Progenitor cell of endocrine pancreas (in vitro differentiated cells): Measurements from ENCODE around the gene TMEM37. TPM values are rescaled to one million over a fixed set of nuclear protein-coding genes. Genes with fewer than 3 reads are reported as not detected.

Experiments
- DNase-seq: peaks from one replicate; pipeline ENCODE4 v3.0.0; 2021; ENCODE audit warnings: low spot score; ENCODE audit not compliant: unreplicated experiment
- H3K27ac Mint-ChIP-seq: 2 replicates; pipeline ENCODE4 v1.8.0; 2021; ENCODE audit warnings: mild to moderate bottlenecking, moderate library complexity, mixed read lengths
- H3K27me3 Mint-ChIP-seq: 2 replicates; pipeline ENCODE4 v1.8.0; 2021; ENCODE audit warnings: mixed read lengths
- H3K36me3 Mint-ChIP-seq: 2 replicates; pipeline ENCODE4 v1.8.0; 2022; ENCODE audit warnings: mixed read lengths; ENCODE audit not compliant: insufficient read depth
- H3K4me1 Mint-ChIP-seq: 2 replicates; pipeline ENCODE4 v1.8.0; 2021; ENCODE audit warnings: low read depth, mixed read lengths
- H3K4me3 Mint-ChIP-seq: 2 replicates; pipeline ENCODE4 v1.8.0; 2021; ENCODE audit warnings: low read depth, mild to moderate bottlenecking, moderate library complexity, mixed read lengths
- H3K9me3 Mint-ChIP-seq: 2 replicates; pipeline ENCODE4 v1.8.0; 2021; ENCODE audit warnings: low read depth, mixed read lengths
- total RNA-seq: library from RNA; stranded (reverse); gene quantifications from 2 replicates; pipeline ENCODE4 v1.2.1, GENCODE V29; 2021
- TF ChIP-seq, protein P1 (sequence below): fragments of 200-600 bp; sonication (generic); IDR thresholded peaks from one replicate; pipeline ENCODE4 v1.5.0; 2021; ENCODE audit warnings: antibody characterized with exemption, mild to moderate bottlenecking; ENCODE audit not compliant: unreplicated experiment

The TMEM37 gene
- total RNA-seq, 1 donor from 2014 or later: 17.4 TPM

- Mint-ChIP-seq H3K27ac (no peak overlapping the region), H3K4me3 (no peak overlapping the region), H3K4me1 (peaks cover 5% of the 10 kb centered on the region), H3K36me3 (peaks cover 3% of the 10 kb centered on the region), H3K9me3 (no peaks in the 10 kb centered on the region), H3K27me3 (peaks cover 25% of the 10 kb centered on the region)
- DNase-seq: no peak
- TF ChIP-seq, protein P1, sequence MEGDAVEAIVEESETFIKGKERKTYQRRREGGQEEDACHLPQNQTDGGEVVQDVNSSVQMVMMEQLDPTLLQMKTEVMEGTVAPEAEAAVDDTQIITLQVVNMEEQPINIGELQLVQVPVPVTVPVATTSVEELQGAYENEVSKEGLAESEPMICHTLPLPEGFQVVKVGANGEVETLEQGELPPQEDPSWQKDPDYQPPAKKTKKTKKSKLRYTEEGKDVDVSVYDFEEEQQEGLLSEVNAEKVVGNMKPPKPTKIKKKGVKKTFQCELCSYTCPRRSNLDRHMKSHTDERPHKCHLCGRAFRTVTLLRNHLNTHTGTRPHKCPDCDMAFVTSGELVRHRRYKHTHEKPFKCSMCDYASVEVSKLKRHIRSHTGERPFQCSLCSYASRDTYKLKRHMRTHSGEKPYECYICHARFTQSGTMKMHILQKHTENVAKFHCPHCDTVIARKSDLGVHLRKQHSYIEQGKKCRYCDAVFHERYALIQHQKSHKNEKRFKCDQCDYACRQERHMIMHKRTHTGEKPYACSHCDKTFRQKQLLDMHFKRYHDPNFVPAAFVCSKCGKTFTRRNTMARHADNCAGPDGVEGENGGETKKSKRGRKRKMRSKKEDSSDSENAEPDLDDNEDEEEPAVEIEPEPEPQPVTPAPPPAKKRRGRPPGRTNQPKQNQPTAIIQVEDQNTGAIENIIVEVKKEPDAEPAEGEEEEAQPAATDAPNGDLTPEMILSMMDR: no peak
These were observed 22.4 kb downstream of the TMEM37 start for GRCh38 chr2:119453972-119454593.

DNA sequence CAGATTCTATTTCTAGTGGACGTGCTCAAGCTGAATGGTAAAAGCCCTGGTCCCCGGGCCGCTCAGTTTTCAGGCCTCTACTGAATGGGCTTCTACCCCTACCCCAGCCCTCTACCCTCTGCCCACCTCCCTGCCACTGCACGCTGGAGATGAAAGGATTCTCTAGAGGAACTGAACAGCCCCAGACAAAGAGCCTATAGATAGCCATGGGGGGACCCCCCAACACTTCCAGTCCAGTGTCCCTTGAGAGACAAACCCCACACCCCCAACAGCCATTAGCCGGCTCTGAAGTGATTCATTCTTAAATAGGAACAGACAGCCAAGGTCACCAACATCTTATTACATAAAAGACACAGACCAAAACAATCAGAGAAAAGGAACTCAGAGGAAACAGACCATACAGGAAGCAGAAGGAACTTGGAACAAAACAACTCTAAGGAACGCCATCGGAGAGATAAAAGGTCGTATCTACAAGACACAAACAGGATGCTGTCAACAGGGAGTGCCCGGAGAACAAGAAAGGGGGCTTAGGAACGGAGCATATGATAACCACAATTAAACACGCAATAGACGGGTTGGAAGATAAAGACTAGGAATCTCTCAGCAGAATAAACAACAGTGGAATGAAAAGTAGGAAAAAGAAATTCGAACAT is 23.5 kb downstream of the TMEM37 start:
- TF ChIP-seq, protein P1: no peak
- H3K27me3 Mint-ChIP-seq: peaks cover 22% of the 10 kb centered on the region
- peaks cover 3% of the 10 kb centered on the region for H3K36me3 Mint-ChIP-seq
- no peak for DNase-seq
- no peak overlapping the region for H3K27ac Mint-ChIP-seq
- H3K9me3 Mint-ChIP-seq: no peaks in the 10 kb centered on the region
- no peak overlapping the region for H3K4me3 Mint-ChIP-seq
- H3K4me1 Mint-ChIP-seq: peaks cover 5% of the 10 kb centered on the region

DNA sequence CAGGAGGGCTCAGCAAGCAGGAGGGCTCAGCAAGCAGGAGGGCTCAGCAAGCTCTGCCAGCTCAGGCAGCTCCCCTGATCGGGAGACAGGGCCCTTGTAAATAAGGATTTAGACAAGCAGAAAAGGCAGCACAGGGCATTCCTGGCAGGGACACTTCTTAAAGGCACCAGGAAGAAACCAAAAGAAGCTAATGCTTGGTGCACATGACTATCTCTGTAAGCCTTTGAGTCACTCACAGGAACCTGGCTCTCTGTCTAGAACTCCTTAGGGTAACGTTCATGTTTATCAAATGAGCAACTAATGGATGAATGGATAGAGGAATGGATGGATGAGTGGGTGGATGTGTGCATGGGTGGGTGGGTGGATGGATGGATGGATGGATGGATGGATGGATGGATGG is 28.4 kb downstream of the TMEM37 start:
- H3K36me3 Mint-ChIP-seq: peaks cover 3% of the 10 kb centered on the region
- no peaks in the 10 kb centered on the region for H3K9me3 Mint-ChIP-seq
- H3K27ac Mint-ChIP-seq: no peak overlapping the region
- no peak for DNase-seq
- H3K4me1 Mint-ChIP-seq: peaks cover 5% of the 10 kb centered on the region
- H3K27me3 Mint-ChIP-seq: peaks cover 10% of the 10 kb centered on the region
- H3K4me3 Mint-ChIP-seq: no peak overlapping the region
- TF ChIP-seq, protein P1: no peak

DNA sequence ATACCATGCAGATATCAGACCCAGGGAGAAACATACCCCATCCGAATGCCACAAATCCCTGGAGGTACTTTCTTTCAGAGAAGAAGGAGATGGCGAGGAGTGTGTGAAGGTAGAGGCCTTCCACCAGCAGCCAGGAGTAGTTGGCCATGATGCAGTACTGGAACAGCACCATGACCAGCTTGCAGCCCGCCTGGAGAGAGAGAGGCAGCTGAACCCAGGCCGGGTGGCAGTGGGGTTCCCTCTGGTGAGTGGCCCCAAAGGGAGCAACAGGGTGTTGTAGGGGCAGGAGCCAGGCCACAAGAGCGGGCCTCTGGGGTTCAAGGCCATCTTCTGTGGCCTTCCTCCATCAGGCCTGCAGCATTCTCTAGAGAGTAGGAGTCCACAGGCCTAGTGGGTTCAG is 30.2 kb downstream of the TMEM37 start:
- Mint-ChIP-seq H3K27me3 (no peaks in the 10 kb centered on the region), H3K4me3 (no peak overlapping the region), H3K9me3 (no peaks in the 10 kb centered on the region), H3K4me1 (no peaks in the 10 kb centered on the region), H3K27ac (no peak overlapping the region), H3K36me3 (peaks cover 1% of the 10 kb centered on the region)
- DNase-seq: no peak
- TF ChIP-seq, protein P1: no peak

- Mint-ChIP-seq H3K27me3 (no peaks in the 10 kb centered on the region), H3K4me3 (no peak overlapping the region), H3K4me1 (no peaks in the 10 kb centered on the region), H3K27ac (no peak overlapping the region), H3K36me3 (peaks cover 1% of the 10 kb centered on the region), H3K9me3 (no peaks in the 10 kb centered on the region)
- TF ChIP-seq, protein P1: no peak
- no peak for DNase-seq
These were observed 30.9 kb downstream of the TMEM37 start for GRCh38 chr2:119462574-119462973.
